Endothelial cell of umbilical vein (primary cell): ENCODE results near the gene PNKP. TPM values are rescaled to one million over a fixed set of nuclear protein-coding genes. Genes with fewer than 3 reads are reported as not detected.

ENCODE experiments used
- BruUV-seq: library from RNA; stranded (reverse); fragments of 400-500 nt; replicated peaks from 2 replicates; lab custom pipeline; 2021; lab: Mats Ljungman, UMichigan
- CTCF ChIA-PET: fragments of 300-600, 350-600 bp; sonication (Branson Sonifier 250); formaldehyde crosslinking; loops from one replicate; lab custom pipeline; 2021; ENCODE audit warnings: antibody characterized with exemption, inconsistent platforms; lab: Charles Lee
- POLR2A ChIA-PET: fragments of 300-600, 350-600 bp; sonication (Branson Sonifier 250); formaldehyde crosslinking; loops from one replicate; lab custom pipeline; 2021; ENCODE audit warnings: antibody characterized with exemption, inconsistent platforms; lab: Charles Lee
- DNase-seq: peaks from one replicate; pipeline ENCODE4 v3.0.0-alpha.2; 2011; ENCODE audit warnings: low read depth, low spot score
- FAIRE-seq: peaks from 2 replicates; lab custom pipeline; 2011; peaks lifted over from hg19 to GRCh38; lab: Jason Lieb, UNC
- H2AFZ ChIP-seq: 2 replicates; pipeline ENCODE4 v1.6.0; 2012; ENCODE audit warnings: low read depth, low read length, control low read depth, inconsistent platforms
- H3K27ac ChIP-seq: 2 replicates; pipeline ENCODE4 v1.5.1; 2011; ENCODE audit warnings: low read depth, mild to moderate bottlenecking, control low read depth, low read length, moderate library complexity; ENCODE audit not compliant: insufficient read depth
- H3K27me3 ChIP-seq, 2 experiments: 2 replicates each; pipeline versions ENCODE4 v1.6.0 to v1.6.1; 2011; ENCODE audit warnings: low read length in 2 of 2, mixed read lengths in 1 of 2; ENCODE audit not compliant: control insufficient read depth in 2 of 2, insufficient read depth in 2 of 2
- H3K36me3 ChIP-seq, 2 experiments: 2 replicates in 1 of 2; 3 replicates in 1 of 2; pipeline ENCODE4 v1.5.1; 2011; ENCODE audit warnings: low read length in 2 of 2, mild to moderate bottlenecking in 1 of 2, moderate library complexity in 1 of 2; ENCODE audit not compliant: control insufficient read depth in 2 of 2, insufficient read depth in 2 of 2; ENCODE audit errors: extremely low read depth in 1 of 2
- H3K4me1 ChIP-seq: 3 replicates; pipeline ENCODE4 v1.5.1; 2011; ENCODE audit warnings: mild to moderate bottlenecking, low read length; ENCODE audit not compliant: control insufficient read depth, insufficient read depth; ENCODE audit errors: extremely low read depth
- H3K4me2 ChIP-seq: 2 replicates; pipeline ENCODE4 v1.6.1; 2011; ENCODE audit warnings: low read length, control low read depth, mixed read lengths; ENCODE audit not compliant: insufficient read depth
- H3K4me3 ChIP-seq, 3 experiments: fragments of 200-600 bp in 1 of 3; sonication (generic), shearing (Covaris generic) in 1 of 3; replicated peaks in 1 of 3; 2 replicates each; pipeline ENCODE4 v1.5.1; 2011 to 2016; ENCODE audit warnings: control low read depth in 3 of 3, low read length in 3 of 3, mild to moderate bottlenecking in 2 of 3, inconsistent platforms in 1 of 3, low read depth in 1 of 3, moderate library complexity in 1 of 3; ENCODE audit not compliant: insufficient read depth in 1 of 3
- H3K79me2 ChIP-seq: 2 replicates; pipeline ENCODE4 v1.6.0; 2012; ENCODE audit warnings: low read length, inconsistent platforms; ENCODE audit not compliant: control insufficient read depth, insufficient read depth
- H3K9ac ChIP-seq: replicated peaks from 2 replicates; pipeline ENCODE3; 2011; ENCODE audit warnings: low read length, control low read depth; ENCODE audit not compliant: insufficient read depth; ENCODE audit errors: extremely low read depth
- H3K9me1 ChIP-seq: replicated peaks from 3 replicates; pipeline ENCODE4 v1.6.0; 2011; ENCODE audit warnings: mild to moderate bottlenecking, low read length; ENCODE audit not compliant: control insufficient read depth, insufficient read depth; ENCODE audit errors: extremely low read depth
- H3K9me3 ChIP-seq: replicated peaks from 2 replicates; pipeline ENCODE4 v1.5.1; 2012; ENCODE audit warnings: low read length, inconsistent platforms; ENCODE audit not compliant: control insufficient read depth, insufficient read depth
- H4K20me1 ChIP-seq: replicated peaks from 2 replicates; pipeline ENCODE3; 2011; ENCODE audit warnings: mild to moderate bottlenecking, low read length; ENCODE audit not compliant: control insufficient read depth, insufficient read depth; ENCODE audit errors: extremely low read depth
- CTCF ChIP-seq, 2 donors: IDR thresholded peaks; 1 replicate in 1 of 2; 2 replicates in 1 of 2; pipeline ENCODE4 v1.5.1; 2011; ENCODE audit warnings: low read length in 2 of 2, mild to moderate bottlenecking in 2 of 2, moderate library complexity in 2 of 2, control low read depth in 1 of 2, inconsistent platforms in 1 of 2, low read depth in 1 of 2; ENCODE audit not compliant: insufficient read depth in 1 of 2; ENCODE audit errors: extremely low read depth in 1 of 2
- EZH2 ChIP-seq: IDR thresholded peaks from 2 replicates; pipeline ENCODE4 v1.6.1; 2012; ENCODE audit warnings: borderline replicate concordance, low read depth, mild to moderate bottlenecking, moderate library complexity, low read length, inconsistent platforms; ENCODE audit not compliant: severe bottlenecking
- FOS ChIP-seq: IDR thresholded peaks from 2 replicates; pipeline ENCODE4 v1.6.1; 2011; ENCODE audit warnings: mild to moderate bottlenecking, low read length, moderate library complexity, borderline replicate concordance; ENCODE audit not compliant: insufficient read depth
- GATA2 ChIP-seq: IDR thresholded peaks from 2 replicates; pipeline ENCODE4 v1.7.0; 2011; ENCODE audit warnings: low read depth, mild to moderate bottlenecking, moderate library complexity, mixed read lengths, low read length; ENCODE audit not compliant: insufficient read length, insufficient read depth
- JUN ChIP-seq: IDR thresholded peaks from 2 replicates; pipeline ENCODE4 v1.6.1; 2011; ENCODE audit warnings: borderline replicate concordance, low read depth; ENCODE audit not compliant: insufficient read length, insufficient read depth
- MAX ChIP-seq: IDR thresholded peaks from 2 replicates; pipeline ENCODE4 v1.6.1; 2011; ENCODE audit not compliant: insufficient read depth, insufficient read length
- MYC ChIP-seq: IDR thresholded peaks from one replicate; pipeline ENCODE4 v1.6.1; 2011; ENCODE audit warnings: mild to moderate bottlenecking, low read depth, low read length
- POLR2A ChIP-seq: IDR thresholded peaks from 2 replicates; pipeline ENCODE4 v1.6.1; 2012; ENCODE audit warnings: low read depth, mild to moderate bottlenecking, control low read depth, low read length
- POLR2AphosphoS5 ChIP-seq: IDR thresholded peaks from 2 replicates; pipeline ENCODE4 v1.6.1; 2012; ENCODE audit warnings: low read depth, mild to moderate bottlenecking, control low read depth, low read length, moderate library complexity; ENCODE audit not compliant: insufficient read depth
- dilution Hi-C: fragments of 300-500 bp; cut with MboI; formaldehyde crosslinking; loops from one replicate; pipeline ENCODE4 v1.15.0; 2019; ENCODE audit warnings: low sequenced_read_pairs; ENCODE audit not compliant: extremely low pct_ligation_motif_present
- intact Hi-C: fragments of 100-400 bp; cut with micrococcal nuclease; formaldehyde crosslinking; loops from one replicate; pipeline ENCODE4 v1.10.0; 2022
- polyA plus RNA-seq, 4 experiments: library from polyadenylated mRNA; depleted of rRNA in 3 of 4; stranded (reverse) in 3 of 4; unstranded in 1 of 4; fragments of >200 nt; gene quantifications; 2 replicates each; pipeline versions ENCODE4 v1.2.1 to v1.2.3, GENCODE V29; 2011 to 2012; ENCODE audit warnings: missing spikeins in 1 of 4
- total RNA-seq: library from RNA; stranded (reverse); gene quantifications from 2 replicates; pipeline ENCODE4 v1.2.3, GENCODE V29; 2021

Gene PNKP
- total and polyA plus RNA-seq, 2 donors (not counting 3 experiments of a cell fraction or from before 2014, with no cell fraction given) = 39.4 to 112 TPM

DNA sequence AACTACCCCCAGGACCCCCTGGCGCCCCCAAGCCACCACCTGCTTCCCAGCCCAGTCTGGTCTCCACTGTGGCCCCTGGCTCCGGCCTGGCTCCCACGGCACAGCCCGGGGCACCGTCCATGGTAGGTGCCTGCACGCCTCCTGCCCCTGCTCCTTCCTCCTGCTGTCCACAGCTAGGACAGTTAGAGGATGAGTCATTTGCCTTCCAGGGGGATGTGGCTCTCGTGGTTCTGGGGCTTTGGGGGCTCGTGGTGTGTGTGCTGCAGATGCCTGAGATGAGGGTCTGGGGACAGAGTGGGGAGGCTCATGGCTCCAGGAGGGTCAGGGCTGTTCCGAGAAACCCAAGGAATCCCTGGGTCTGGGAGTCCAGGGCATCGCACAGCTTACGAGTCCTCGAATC lies 36.6 kb downstream of the PNKP start:
- Histone ChIP-seq H3K9me1 (no peaks in the 10 kb centered on the region), H2AFZ (no peak overlapping the region), H3K4me3 (no peak overlapping the region), H3K27ac (no peak overlapping the region), H3K9me3 (no peaks in the 10 kb centered on the region), H3K4me1 (peaks cover 8% of the 10 kb centered on the region), H3K36me3 (peaks cover 11 to 60% of the 10 kb centered on the region in 2 experiments), H3K9ac (no peak overlapping the region), H3K4me2 (no peak overlapping the region), H3K27me3 (no peaks in the 10 kb centered on the region), H3K79me2 (no peaks in the 10 kb centered on the region), H4K20me1 (no peaks in the 10 kb centered on the region)
- dilution Hi-C loops = no loop called here
- no peak for TF ChIP-seq MAX
- no peak for TF ChIP-seq JUN
- TF ChIP-seq EZH2 = no peak
- TF ChIP-seq GATA2 = no peak
- TF ChIP-seq CTCF (IDR thresholded peaks at IDR 0.05; ENCODE audit: extremely low read depth in 1 of 2, insufficient read depth in 1 of 2, low read depth in 1 of 2, low read length in 2 of 2) = no peak
- TF ChIP-seq FOS = no peak
- no peak for TF ChIP-seq MYC
- no peak for TF ChIP-seq POLR2A
- TF ChIP-seq POLR2AphosphoS5 = no peak
- FAIRE-seq (no peak), DNase-seq (no peak)
- ChIA-PET POLR2A (no interaction called here), CTCF (no interaction called here)
- BruUV-seq = no TSS peak
- intact Hi-C loops = no loop called here
